ENCODE measurements around the gene SLC39A5.

GRCh38 chr12:56205445-56205844, 24.4 kb upstream of the SLC39A5 start:
- no peak for TF ChIP-seq EZH2 (IDR thresholded peaks at IDR 0.05; ENCODE audit: insufficient read depth, poor library complexity, severe bottlenecking)
- no peak for TF ChIP-seq EZH2phosphoT487 (IDR thresholded peaks at IDR 0.05; ENCODE audit: insufficient read depth, low read depth)
